Measurements from ENCODE around the gene DGCR8. TPM values are rescaled to one million over a fixed set of nuclear protein-coding genes. Genes with fewer than 3 reads are reported as not detected.
A peak's percentile ranks its signal among the peaks of the same experiment; 100 is the strongest.

The DGCR8 gene
- total RNA-seq, 4 donors from 2014 or later: 13.7 to 33.8 (median 18.7) TPM

DNA sequence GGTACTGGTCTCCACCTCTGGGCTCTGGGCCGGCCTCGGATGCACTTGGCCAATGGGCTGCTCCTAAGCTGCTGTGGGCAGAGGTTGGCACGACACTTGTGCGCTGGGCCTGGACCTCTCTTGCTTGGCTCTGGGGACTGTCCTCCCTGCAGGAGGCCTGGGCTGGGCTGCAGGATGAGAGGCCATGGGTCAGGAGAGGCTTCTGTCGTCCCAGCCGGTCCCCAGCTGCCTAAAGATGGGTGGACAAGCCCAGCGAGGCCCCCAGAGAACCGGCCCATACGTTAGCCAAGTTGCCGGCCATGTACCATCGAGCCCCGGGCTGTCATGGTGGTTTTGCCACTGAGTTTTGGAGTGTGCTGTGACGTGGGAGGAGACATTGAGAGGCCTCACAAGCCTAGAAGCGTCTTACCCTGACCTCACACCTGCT lies 72.4 kb downstream of the DGCR8 start:
- H3K4me1 ChIP-seq: peaks cover 0 to 11% (median 0%) of the 10 kb centered on the region in 3 donors
- H3K4me3 ChIP-seq: no peak overlapping the region
- H3K9me3 ChIP-seq: no peaks in the 10 kb centered on the region
- no peak overlapping the region for H3K27ac ChIP-seq
- 50 to 63% methylated on average over 2 to 11 of the region's 14 CpGs for WGBS, 2 donors
- intact Hi-C loops (cut with DNase I): no loop called here
- DNase-seq: no peak
- no peaks in the 10 kb centered on the region for H3K36me3 ChIP-seq
- no peak for TF ChIP-seq POLR2A (IDR thresholded peaks at IDR 0.05)
- TF ChIP-seq, protein P1, sequence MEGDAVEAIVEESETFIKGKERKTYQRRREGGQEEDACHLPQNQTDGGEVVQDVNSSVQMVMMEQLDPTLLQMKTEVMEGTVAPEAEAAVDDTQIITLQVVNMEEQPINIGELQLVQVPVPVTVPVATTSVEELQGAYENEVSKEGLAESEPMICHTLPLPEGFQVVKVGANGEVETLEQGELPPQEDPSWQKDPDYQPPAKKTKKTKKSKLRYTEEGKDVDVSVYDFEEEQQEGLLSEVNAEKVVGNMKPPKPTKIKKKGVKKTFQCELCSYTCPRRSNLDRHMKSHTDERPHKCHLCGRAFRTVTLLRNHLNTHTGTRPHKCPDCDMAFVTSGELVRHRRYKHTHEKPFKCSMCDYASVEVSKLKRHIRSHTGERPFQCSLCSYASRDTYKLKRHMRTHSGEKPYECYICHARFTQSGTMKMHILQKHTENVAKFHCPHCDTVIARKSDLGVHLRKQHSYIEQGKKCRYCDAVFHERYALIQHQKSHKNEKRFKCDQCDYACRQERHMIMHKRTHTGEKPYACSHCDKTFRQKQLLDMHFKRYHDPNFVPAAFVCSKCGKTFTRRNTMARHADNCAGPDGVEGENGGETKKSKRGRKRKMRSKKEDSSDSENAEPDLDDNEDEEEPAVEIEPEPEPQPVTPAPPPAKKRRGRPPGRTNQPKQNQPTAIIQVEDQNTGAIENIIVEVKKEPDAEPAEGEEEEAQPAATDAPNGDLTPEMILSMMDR (IDR thresholded peaks at IDR 0.05): no peak
- peaks cover 0 to 38% (median 0%) of the 10 kb centered on the region in 4 donors for H3K27me3 ChIP-seq

DNA sequence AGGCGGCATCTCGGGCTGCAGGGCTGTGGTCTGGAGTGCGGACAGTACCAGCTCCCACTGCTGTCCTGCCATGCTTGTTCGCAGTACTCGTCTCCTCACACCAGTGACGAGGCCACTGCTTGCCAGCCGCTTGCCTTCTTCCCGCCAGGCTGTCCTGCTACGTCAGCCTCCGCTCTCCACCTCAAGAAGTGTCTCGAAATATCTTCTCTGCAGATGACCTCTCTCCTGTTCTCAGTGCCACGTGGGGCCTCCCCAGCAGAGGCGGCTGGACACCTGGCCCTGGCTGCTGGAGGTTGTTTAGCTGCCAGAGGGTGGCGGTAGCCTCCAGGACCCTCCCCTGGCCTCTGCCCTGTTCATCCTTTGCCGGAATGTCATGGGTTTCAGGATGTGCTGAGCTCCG lies 73.9 kb downstream of the DGCR8 start:
- intact Hi-C loops (cut with DNase I): no loop called here
- Histone ChIP-seq H3K36me3 (no peaks in the 10 kb centered on the region), H3K9me3 (no peaks in the 10 kb centered on the region), H3K27me3 (peaks cover 0 to 51% (median 0%) of the 10 kb centered on the region in 4 donors), H3K27ac (no peak overlapping the region), H3K4me3 (no peak overlapping the region), H3K4me1 (peaks cover 0 to 11% (median 0%) of the 10 kb centered on the region in 3 donors)
- no peak for DNase-seq
- TF ChIP-seq, protein P1 (IDR thresholded peaks at IDR 0.05): no peak
- no peak for TF ChIP-seq POLR2A (IDR thresholded peaks at IDR 0.05)
- WGBS, 2 donors: 57 to 68% methylated on average over 3 to 11 of the region's 16 CpGs

DNA sequence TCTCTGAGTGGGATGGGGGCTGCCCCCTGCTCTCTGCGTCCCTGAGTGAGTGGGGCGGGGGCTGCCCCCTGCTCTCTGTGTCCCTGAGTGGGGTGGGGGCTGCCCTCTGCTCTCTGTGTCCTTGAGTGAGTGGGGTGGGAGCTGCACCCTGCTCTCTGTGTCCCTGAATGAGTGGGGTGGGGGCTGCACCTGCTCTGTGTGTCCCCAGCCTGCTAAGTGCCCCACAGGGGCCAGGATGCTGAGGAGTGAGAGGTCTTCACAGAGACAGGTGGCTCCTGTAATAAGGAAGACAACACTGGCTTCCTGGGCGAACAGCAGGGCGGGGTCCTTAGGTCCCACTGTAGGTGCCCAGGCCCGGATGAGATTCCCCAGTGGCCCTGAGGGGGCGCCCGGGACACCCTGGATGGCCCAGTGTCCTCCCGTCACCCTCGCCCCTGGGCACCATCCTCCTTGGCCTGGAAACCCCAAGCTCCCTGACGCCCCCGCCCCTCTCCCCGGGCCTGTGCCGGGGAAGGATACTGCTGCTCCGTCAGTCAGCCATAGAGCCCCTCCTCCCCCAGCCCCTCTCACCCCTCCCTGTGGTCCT lies 74.7 kb downstream of the DGCR8 start:
- TF ChIP-seq, protein P1 (IDR thresholded peaks at IDR 0.05): no peak
- no peak for TF ChIP-seq POLR2A (IDR thresholded peaks at IDR 0.05)
- Histone ChIP-seq H3K4me3 (peak overlapping the region in 2 of 4 donors; percentile 22 to 47), H3K4me1 (peaks cover 0 to 11% (median 0%) of the 10 kb centered on the region in 3 donors), H3K36me3 (no peaks in the 10 kb centered on the region), H3K27ac (peak overlapping the region in 1 of 4 donors; percentile 39), H3K27me3 (peaks cover 0 to 56% (median 0%) of the 10 kb centered on the region in 4 donors), H3K9me3 (no peaks in the 10 kb centered on the region)
- DNase-seq: no peak
- intact Hi-C loops (cut with DNase I): no loop called here
- WGBS, 2 donors: 20 to 33% methylated on average over 3 to 4 of the region's 14 CpGs

DNA sequence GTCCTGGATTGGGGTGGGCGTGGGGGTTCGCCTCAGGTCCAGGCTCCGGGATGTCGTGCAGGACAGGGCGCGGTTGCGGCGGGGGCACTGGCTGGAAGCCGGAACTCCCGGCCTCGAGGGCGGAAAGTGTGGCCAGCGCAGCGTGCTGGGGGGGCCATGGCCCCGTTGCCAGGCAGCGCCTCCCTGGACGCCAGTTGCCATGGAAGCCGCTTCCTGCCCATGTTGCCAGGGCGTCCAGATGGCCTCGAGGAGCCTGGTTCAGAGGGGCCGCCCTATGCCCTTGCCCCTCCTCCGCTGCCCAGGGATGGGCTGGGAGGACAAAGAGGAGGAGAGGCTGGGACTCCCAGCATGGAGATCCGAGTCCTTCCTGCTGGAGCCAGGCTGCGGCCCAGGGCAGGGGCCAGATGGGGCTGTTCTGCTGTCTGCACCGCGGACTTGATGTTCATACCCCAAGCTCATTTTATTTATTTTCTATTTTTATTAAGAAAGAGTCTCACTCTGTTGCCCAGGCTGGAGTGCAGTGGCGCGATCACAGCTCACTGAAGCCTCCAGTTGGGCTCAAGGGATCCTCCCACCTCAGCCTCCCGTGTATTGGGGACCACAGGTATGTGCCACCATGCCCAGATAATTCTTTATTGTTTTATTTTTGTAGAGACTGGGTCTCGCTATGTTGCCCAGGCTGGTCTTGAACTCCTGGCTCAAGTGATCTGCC lies 75.4 kb downstream of the DGCR8 start:
- Histone ChIP-seq H3K27me3 (peaks cover 0 to 56% (median 0%) of the 10 kb centered on the region in 4 donors), H3K4me1 (peaks cover 0 to 11% (median 0%) of the 10 kb centered on the region in 3 donors), H3K4me3 (peak overlapping the region in 2 of 4 donors; percentile 22 to 47), H3K36me3 (no peaks in the 10 kb centered on the region), H3K9me3 (no peaks in the 10 kb centered on the region), H3K27ac (no peak overlapping the region)
- DNase-seq: no peak
- intact Hi-C loops (cut with DNase I): no loop called here
- TF ChIP-seq POLR2A (IDR thresholded peaks at IDR 0.05): no peak
- TF ChIP-seq, protein P1 (IDR thresholded peaks at IDR 0.05): no peak
- 34 to 77% methylated on average over 8 to 15 of the region's 30 CpGs for WGBS, 2 donors

DNA sequence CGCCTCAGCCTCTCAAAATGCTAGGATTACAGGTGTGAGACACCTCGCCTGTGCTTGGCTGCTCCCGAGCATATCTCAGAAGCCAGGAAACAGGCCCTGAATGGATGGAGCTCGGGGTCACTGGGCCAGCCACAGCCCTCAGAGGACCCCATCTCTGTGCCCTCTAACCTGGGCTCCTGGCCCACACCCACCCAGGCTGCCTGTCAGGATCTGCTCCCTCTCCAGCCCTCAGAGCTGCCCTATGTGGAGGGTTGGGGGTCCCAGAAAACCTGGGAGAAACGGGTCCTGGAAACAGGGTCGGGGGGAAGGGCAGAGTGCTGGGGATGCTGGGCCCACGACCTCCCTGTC lies 76.0 kb downstream of the DGCR8 start:
- H3K36me3 ChIP-seq: no peaks in the 10 kb centered on the region
- H3K4me1 ChIP-seq: peaks cover 0 to 11% (median 0%) of the 10 kb centered on the region in 3 donors
- no peak overlapping the region for H3K27ac ChIP-seq
- peaks cover 0 to 56% (median 0%) of the 10 kb centered on the region in 4 donors for H3K27me3 ChIP-seq
- H3K9me3 ChIP-seq: no peaks in the 10 kb centered on the region
- intact Hi-C loops (cut with DNase I): no loop called here
- H3K4me3 ChIP-seq: no peak overlapping the region
- DNase-seq: no peak
- TF ChIP-seq, protein P1 (IDR thresholded peaks at IDR 0.05): no peak
- no peak for TF ChIP-seq POLR2A (IDR thresholded peaks at IDR 0.05)
- WGBS, 2 donors: 42% methylated on average over 3 of the region's 7 CpGs; no CpG with 5 or more reads in 1 of the 2 donors

All from esophagus squamous epithelium (tissue), 5 donors.